CD1c-positive myeloid dendritic cell (primary cell): Measurements from ENCODE around the gene GPR68.
"Not testable (repeated sequence)": the region's sequence is repeated elsewhere in the genome, so short reads cannot be mapped to it uniquely, and the experiment has no call there.

ENCODE experiments used
- DNase-seq: peaks from one replicate; pipeline ENCODE4 v3.0.0-alpha.2; 2016; ENCODE audit errors: extremely low spot score

GPR68 gene

GRCh38 chr14:91190853-91191252, 53.7 kb downstream of the GPR68 start:
- DNase-seq, result no peak

- DNase-seq, result no peak
These were observed 57.2 kb downstream of the GPR68 start for GRCh38 chr14:91187271-91187670.

GRCh38 chr14:91186515-91187066, 57.9 kb downstream of the GPR68 start:
- no peak for DNase-seq

- no peak for DNase-seq
These were observed 58.8 kb downstream of the GPR68 start for GRCh38 chr14:91185721-91186120.

GRCh38 chr14:91184559-91184958, 59.9 kb downstream of the GPR68 start:
- DNase-seq, result no peak

GRCh38 chr14:91182753-91183152, 61.8 kb downstream of the GPR68 start:
- DNase-seq, result not testable (repeated sequence)
